ENCODE data around the gene CEP135.

- TF ChIP-seq CTCF (IDR thresholded peaks at IDR 0.05; ENCODE audit: low read length) (no peak), EZH2phosphoT487 (IDR thresholded peaks at IDR 0.05; ENCODE audit: low read length) (no peak), EZH2 (optimal IDR thresholded peaks at IDR 0.05; ENCODE audit: low read depth, low read length) (no peak)
Measured at GRCh38 chr4:55932511-55932910, 16.2 kb upstream of the CEP135 start.
